CD14-positive monocyte (primary cell): ENCODE measurements around the gene CEP97. TPM values are rescaled to one million over a fixed set of nuclear protein-coding genes. Genes with fewer than 3 reads are reported as not detected.

ENCODE experiments used
- DNase-seq, 3 donors: peaks; one replicate each; pipeline ENCODE4 v3.0.0-alpha.2; 2011 to 2022
- H2AFZ ChIP-seq: 2 replicates; pipeline ENCODE4 v1.6.0; 2012; ENCODE audit warnings: mild to moderate bottlenecking, low read depth, low read length, inconsistent platforms; ENCODE audit not compliant: insufficient read depth, poor library complexity, severe bottlenecking
- H3K27ac ChIP-seq, 2 donors: 1 replicate in 1 of 2; 2 replicates in 1 of 2; pipeline ENCODE4 v1.5.1; 2012 to 2013; ENCODE audit warnings: low read length in 2 of 2, control low read depth in 1 of 2, inconsistent platforms in 1 of 2, low read depth in 1 of 2, mild to moderate bottlenecking in 1 of 2
- H3K27me3 ChIP-seq, 2 donors: one replicate each; pipeline versions ENCODE4 v1.6.0 to v1.6.1; 2011 to 2013; ENCODE audit warnings: low read length in 2 of 2; ENCODE audit not compliant: control insufficient read depth in 2 of 2, insufficient read depth in 2 of 2
- H3K36me3 ChIP-seq, 2 donors: replicated peaks in 1 of 2; 1 replicate in 1 of 2; 2 replicates in 1 of 2; pipeline versions ENCODE4 v1.5.1 to v1.6.1; 2012 to 2013; ENCODE audit warnings: low read length in 2 of 2, control low read depth in 1 of 2, inconsistent platforms in 1 of 2, mild to moderate bottlenecking in 1 of 2; ENCODE audit not compliant: insufficient read depth in 2 of 2, control insufficient read depth in 1 of 2
- H3K4me1 ChIP-seq, 2 donors: 1 replicate in 1 of 2; 2 replicates in 1 of 2; pipeline versions ENCODE4 v1.5.1 to v1.6.1; 2012 to 2013; ENCODE audit warnings: low read length in 2 of 2, control low read depth in 1 of 2, inconsistent platforms in 1 of 2, mild to moderate bottlenecking in 1 of 2, moderate library complexity in 1 of 2; ENCODE audit not compliant: insufficient read depth in 2 of 2, control insufficient read depth in 1 of 2
- H3K4me2 ChIP-seq: replicated peaks from 2 replicates; pipeline ENCODE3; 2012; ENCODE audit warnings: low read length, moderate library complexity, mild to moderate bottlenecking; ENCODE audit not compliant: poor library complexity, severe bottlenecking; ENCODE audit errors: extremely low read depth
- H3K4me3 ChIP-seq, 3 experiments: fragments of 200-600 bp in 1 of 3; sonication (generic) in 1 of 3; replicated peaks in 1 of 3; 1 replicate in 2 of 3; 2 replicates in 1 of 3; pipeline ENCODE4 v1.5.1; 2011 to 2013; ENCODE audit warnings: low read length in 3 of 3, mild to moderate bottlenecking in 3 of 3, control low read depth in 2 of 3, low read depth in 2 of 3, inconsistent platforms in 1 of 3, moderate library complexity in 1 of 3
- H3K79me2 ChIP-seq: 2 replicates; pipeline ENCODE4 v1.6.0; 2012; ENCODE audit warnings: mild to moderate bottlenecking, control low read depth, inconsistent platforms, low read length, moderate library complexity; ENCODE audit not compliant: insufficient read depth
- H3K9ac ChIP-seq: 2 replicates; pipeline ENCODE4 v1.6.0; 2017; ENCODE audit warnings: low read length, mild to moderate bottlenecking; ENCODE audit not compliant: insufficient read depth, poor library complexity, severe bottlenecking
- H3K9me3 ChIP-seq, 2 donors: replicated peaks in 1 of 2; 1 replicate in 1 of 2; 2 replicates in 1 of 2; pipeline versions ENCODE4 v1.5.1 to v1.6.1; 2012 to 2013; ENCODE audit warnings: low read length in 2 of 2, control low read depth in 1 of 2; ENCODE audit not compliant: control insufficient read depth in 1 of 2, insufficient read depth in 1 of 2
- H4K20me1 ChIP-seq: 2 replicates; pipeline ENCODE4 v1.6.0; 2012; ENCODE audit warnings: mild to moderate bottlenecking, low read length, control low read depth, moderate library complexity; ENCODE audit not compliant: insufficient read depth
- H3K27ac Mint-ChIP-seq, 7 donors: one replicate each; pipeline ENCODE4 v1.8.0; 2020; ENCODE audit warnings: mild to moderate bottlenecking in 7 of 7, mixed read lengths in 7 of 7, moderate library complexity in 6 of 7, inconsistent platforms in 2 of 7
- H3K27me3 Mint-ChIP-seq, 3 donors: one replicate each; pipeline ENCODE4 v1.8.0; 2021 to 2022; ENCODE audit warnings: low read depth in 3 of 3, mild to moderate bottlenecking in 3 of 3, mixed read lengths in 3 of 3, moderate library complexity in 3 of 3, inconsistent platforms in 1 of 3
- H3K36me3 Mint-ChIP-seq, 2 donors: one replicate each; pipeline ENCODE4 v1.8.0; 2020; ENCODE audit warnings: mixed read lengths in 2 of 2, inconsistent platforms in 1 of 2, mild to moderate bottlenecking in 1 of 2
- H3K4me1 Mint-ChIP-seq: one replicate; pipeline ENCODE4 v1.8.0; 2020; ENCODE audit warnings: mild to moderate bottlenecking, mixed read lengths
- H3K4me3 Mint-ChIP-seq, 2 donors: one replicate each; pipeline ENCODE4 v1.8.0; 2020; ENCODE audit warnings: mild to moderate bottlenecking in 2 of 2, mixed read lengths in 2 of 2, moderate library complexity in 1 of 2
- H3K9me3 Mint-ChIP-seq, 7 donors: one replicate each; pipeline ENCODE4 v1.8.0; 2020 to 2022; ENCODE audit warnings: mixed read lengths in 7 of 7, mild to moderate bottlenecking in 6 of 7, moderate library complexity in 6 of 7, inconsistent platforms in 2 of 7
- WGBS: methylation state at CpG from one replicate; pipeline ENCODE4 v1.1.5; 2013; ENCODE audit warnings: missing lambda C conversion rate; ENCODE audit not compliant: insufficient coverage; 5-methylcytosine and 5-hydroxymethylcytosine counted together
- intact Hi-C, 2 donors: fragments of 100-400 bp; cut with micrococcal nuclease; formaldehyde crosslinking; loops; one replicate each; pipeline versions ENCODE4 v1.15.0 to v1.15.1; 2023
- polyA plus RNA-seq, 3 donors: library from polyadenylated mRNA; depleted of rRNA in 1 of 3; unstranded in 2 of 3; stranded (reverse) in 1 of 3; fragments of 300-500 nt in 2 of 3; fragments of >200 nt in 1 of 3; fragmentation: Illumina TruSeq in 2 of 3; gene quantifications; 1 replicate in 2 of 3; 2 replicates in 1 of 3; pipeline ENCODE4 v1.2.3, GENCODE V29; 2012 to 2021
- TF ChIP-seq, protein P1 (sequence below): fragments of 200-600 bp; IDR thresholded peaks from one replicate; pipeline ENCODE4 v1.8.0; 2022; ENCODE audit warnings: antibody characterized with exemption, mild to moderate bottlenecking

CEP97 gene
- polyA plus RNA-seq, 3 donors: 0.79 to 1.7 (median 1.5) TPM

DNA sequence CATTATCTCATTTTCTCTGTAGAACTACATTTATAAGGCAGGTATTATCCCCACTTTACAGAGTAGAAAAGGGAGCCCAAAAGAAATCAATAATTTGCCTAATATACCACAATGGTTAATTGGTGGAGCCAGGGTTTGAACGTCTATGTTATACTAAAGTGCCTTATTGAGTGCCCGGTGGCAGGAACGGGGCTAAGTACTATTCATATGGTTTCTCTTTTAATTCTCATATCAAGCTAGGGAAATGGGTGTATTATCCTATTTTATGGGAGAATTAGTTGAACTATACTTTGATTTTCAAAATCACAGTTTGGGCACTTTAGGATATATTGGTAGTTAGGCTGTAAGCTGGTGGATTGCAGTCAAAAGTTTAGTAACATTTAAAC is 1.5 kb downstream of the CEP97 start:
- Histone ChIP-seq H3K36me3 (peaks cover 5 to 28% of the 10 kb centered on the region in 2 donors), H3K4me3 (peak overlapping the region; percentile 63 to 99 (median 98)), H3K27ac (peak overlapping the region in 1 of 2 donors; percentile 91), H3K79me2 (peaks cover 14% of the 10 kb centered on the region), H4K20me1 (no peaks in the 10 kb centered on the region), H3K27me3 (no peaks in the 10 kb centered on the region), H3K9ac (peak overlapping the region; percentile 75), H3K4me2 (peak overlapping the region; percentile 97), H3K4me1 (peaks cover 36 to 37% of the 10 kb centered on the region in 2 donors), H3K9me3 (no peaks in the 10 kb centered on the region), H2AFZ (peak overlapping the region; percentile 100)
- Mint-ChIP-seq H3K36me3 (peaks cover 10 to 32% of the 10 kb centered on the region in 2 donors), H3K27me3 (peaks cover 0 to 2% (median 0%) of the 10 kb centered on the region in 3 donors), H3K4me1 (peaks cover 34% of the 10 kb centered on the region), H3K27ac (peak overlapping the region in 5 of 7 donors; percentile 91 to 97 (median 95)), H3K4me3 (peak overlapping the region; percentile 98 to 99), H3K9me3 (peaks cover 0 to 4% (median 2%) of the 10 kb centered on the region in 7 donors)
- no CpG with 5 or more reads among the region's 3 CpGs for WGBS
- no peak for DNase-seq
- TF ChIP-seq, protein P1, sequence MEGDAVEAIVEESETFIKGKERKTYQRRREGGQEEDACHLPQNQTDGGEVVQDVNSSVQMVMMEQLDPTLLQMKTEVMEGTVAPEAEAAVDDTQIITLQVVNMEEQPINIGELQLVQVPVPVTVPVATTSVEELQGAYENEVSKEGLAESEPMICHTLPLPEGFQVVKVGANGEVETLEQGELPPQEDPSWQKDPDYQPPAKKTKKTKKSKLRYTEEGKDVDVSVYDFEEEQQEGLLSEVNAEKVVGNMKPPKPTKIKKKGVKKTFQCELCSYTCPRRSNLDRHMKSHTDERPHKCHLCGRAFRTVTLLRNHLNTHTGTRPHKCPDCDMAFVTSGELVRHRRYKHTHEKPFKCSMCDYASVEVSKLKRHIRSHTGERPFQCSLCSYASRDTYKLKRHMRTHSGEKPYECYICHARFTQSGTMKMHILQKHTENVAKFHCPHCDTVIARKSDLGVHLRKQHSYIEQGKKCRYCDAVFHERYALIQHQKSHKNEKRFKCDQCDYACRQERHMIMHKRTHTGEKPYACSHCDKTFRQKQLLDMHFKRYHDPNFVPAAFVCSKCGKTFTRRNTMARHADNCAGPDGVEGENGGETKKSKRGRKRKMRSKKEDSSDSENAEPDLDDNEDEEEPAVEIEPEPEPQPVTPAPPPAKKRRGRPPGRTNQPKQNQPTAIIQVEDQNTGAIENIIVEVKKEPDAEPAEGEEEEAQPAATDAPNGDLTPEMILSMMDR: no peak
- intact Hi-C loops: loop anchor here (2.0 to 5.0 kb wide), 2 partner anchors 39 to 51 kb away; partner anchors contain the start of genes NXPE3 (in 1 of the 2) and RPL24 (in 1 of the 2)

DNA sequence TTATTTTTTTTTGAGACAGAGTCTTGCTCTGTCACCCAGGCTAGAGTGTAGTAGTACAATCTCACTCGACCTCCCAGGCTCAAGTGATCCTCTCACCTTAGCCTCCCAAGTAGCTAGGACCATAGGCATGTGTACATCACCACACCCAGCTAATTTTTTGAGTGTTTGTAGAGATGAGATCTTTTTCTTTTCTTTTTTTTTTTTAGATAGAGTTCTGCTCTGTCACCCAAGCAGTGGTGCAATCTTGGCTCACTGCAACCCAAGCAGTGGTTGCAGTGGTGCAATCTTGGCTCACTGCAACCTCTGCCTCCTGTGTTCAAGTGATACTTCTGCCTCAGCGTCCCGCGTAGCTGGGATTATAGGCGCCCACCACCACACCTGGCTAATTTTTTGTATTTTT is 5.2 kb downstream of the CEP97 start:
- Mint-ChIP-seq H3K27ac (peak overlapping the region in 4 of 7 donors; percentile 20 to 73 (median 70)), H3K27me3 (peaks cover 0 to 2% (median 0%) of the 10 kb centered on the region in 3 donors), H3K36me3 (peaks cover 40 to 65% of the 10 kb centered on the region in 2 donors), H3K4me1 (peaks cover 13% of the 10 kb centered on the region), H3K4me3 (no peak overlapping the region), H3K9me3 (peaks cover 0 to 6% (median 4%) of the 10 kb centered on the region in 7 donors)
- no peaks in the 10 kb centered on the region for H3K9me3 ChIP-seq
- H3K4me1 ChIP-seq: peaks cover 10 to 13% of the 10 kb centered on the region in 2 donors
- H3K27ac ChIP-seq: peak overlapping the region in 1 of 2 donors; percentile 30
- no peaks in the 10 kb centered on the region for H4K20me1 ChIP-seq
- no peak overlapping the region for H3K9ac ChIP-seq
- H3K79me2 ChIP-seq: peaks cover 14% of the 10 kb centered on the region
- DNase-seq: no peak
- no CpG with 5 or more reads among the region's 5 CpGs for WGBS
- H3K4me2 ChIP-seq: no peak overlapping the region
- TF ChIP-seq, protein P1: no peak
- no peak overlapping the region for H3K4me3 ChIP-seq
- intact Hi-C loops: loop anchor here in 1 of 2 donors (5.0 kb wide), 1 partner anchor 48 kb away; the partner anchor contains the start of gene NXPE3
- no peak overlapping the region for H2AFZ ChIP-seq
- peaks cover 35 to 63% of the 10 kb centered on the region in 2 donors for H3K36me3 ChIP-seq
- H3K27me3 ChIP-seq: no peaks in the 10 kb centered on the region
